HG03045 (cell line): ENCODE results near the gene ACTN4.

Source experiments
- ATAC-seq: cut with Tn5 transposase; IDR thresholded peaks from one replicate; pipeline ENCODE4 v1.9.1; 2021; ENCODE audit warnings: mild to moderate bottlenecking, moderate library complexity; ENCODE audit not compliant: unreplicated experiment

ACTN4 gene

DNA sequence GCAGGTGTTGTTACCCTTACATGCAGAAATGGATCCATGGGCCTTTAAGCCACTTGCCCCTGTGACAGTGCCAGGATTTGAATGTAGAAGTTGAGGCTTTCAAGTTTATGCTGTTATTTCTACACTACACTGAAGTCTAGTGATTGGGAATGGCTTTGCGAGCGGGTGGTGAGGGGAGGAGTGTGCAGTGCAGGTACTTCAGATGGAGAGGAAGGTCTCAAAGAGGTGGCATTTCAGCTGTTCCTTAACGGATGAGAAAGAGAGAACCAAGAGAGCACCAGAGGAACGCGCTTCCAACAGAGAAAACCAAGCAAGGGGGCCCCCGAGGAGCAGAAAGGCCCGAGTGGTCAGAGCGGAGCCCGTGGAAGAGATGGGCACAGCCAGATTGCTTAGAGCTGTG, 13.3 kb downstream of the ACTN4 start:
- ATAC-seq, result no peak

DNA sequence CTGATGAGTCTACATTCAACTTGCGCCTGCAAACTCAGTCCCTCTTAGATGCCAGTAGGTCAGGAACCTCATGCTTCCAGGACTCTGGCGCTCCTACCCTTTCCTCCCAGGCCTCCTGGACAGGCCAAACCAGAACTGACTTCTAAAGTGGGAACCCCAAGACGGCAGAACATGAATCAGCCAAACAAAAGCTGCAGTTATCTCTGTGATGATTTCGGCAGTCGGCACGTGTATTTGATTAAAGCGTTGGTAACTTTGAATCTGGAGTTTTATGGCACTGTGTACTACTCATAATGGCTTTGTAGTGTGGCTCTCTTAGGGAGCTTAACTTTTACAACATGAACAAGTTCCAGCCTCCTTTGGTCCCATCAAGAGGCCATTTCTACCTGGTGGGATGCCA, 13.7 kb downstream of the ACTN4 start:
- ATAC-seq, result no peak

DNA sequence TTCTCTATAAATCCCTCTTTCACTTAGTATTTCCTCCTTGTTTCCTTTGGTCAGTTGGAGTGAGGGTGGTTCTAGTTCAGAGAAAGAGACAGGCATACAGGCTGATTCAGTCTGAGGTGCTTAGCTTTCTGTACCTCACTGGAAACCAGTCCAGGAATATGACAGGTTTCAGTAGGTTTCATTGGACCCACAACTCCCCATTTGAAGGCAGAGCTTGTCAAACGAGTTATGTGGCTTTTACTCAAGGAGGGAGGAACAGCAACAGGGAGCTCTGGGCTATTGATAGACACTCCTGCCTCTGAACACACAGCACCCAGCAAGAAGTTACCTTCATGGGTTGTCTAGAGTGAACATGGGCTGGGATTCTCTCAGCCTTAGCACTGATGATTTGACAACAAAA, 14.5 kb downstream of the ACTN4 start:
- ATAC-seq, result no peak

DNA sequence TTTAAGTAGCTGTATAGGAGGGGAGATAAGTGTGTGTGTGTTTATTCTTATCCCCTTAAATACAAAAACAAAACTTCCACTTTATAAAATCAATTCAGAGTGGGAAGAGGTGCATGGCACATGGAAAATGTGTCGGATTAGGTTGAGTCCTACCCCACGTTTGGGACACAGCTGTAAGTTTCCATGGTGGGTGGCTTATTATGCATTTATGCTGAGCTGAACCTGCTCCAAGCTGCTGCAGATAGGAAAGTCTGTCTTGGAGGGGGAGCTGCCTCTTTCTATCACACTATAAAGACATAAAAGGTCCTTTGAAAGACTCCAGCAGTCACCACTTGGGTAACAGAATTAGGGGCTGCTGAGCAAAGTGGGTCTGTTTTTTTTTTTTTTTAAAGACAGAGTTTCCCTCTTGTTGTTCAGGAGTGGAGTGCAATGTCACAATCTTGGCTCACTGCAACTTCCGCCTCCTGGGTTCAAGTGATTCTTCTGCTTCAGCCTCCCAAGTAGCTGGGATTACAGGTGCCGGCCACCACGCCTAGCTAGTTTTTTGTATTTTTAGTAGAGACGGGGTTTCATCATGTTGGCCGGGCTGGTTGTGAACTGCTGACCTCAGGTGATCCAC, 15.2 kb downstream of the ACTN4 start:
- no peak for ATAC-seq

DNA sequence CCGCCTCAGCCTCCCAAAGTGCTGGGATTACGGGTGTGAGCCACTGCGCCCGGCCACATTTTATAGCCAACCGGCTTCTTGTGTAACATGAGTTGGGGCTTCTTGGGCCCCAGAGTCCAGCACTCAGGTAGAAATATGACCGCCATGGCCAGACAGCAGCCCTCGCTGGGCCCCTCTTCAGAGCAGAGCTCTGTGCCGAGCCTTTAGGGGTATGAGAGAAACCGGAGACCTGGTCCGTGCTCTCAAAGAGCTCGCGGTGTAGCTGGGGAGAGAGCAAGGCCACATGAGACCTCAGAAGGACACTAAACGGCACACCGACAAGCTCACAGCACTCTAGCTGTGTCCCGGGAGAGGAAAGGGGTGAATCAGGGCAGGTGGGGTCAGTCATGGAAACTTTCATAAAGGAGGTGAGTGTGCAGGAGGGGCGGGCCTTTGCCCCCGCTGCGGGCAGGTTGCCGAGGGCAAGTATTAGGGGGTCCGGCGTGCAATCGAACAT, 15.8 kb downstream of the ACTN4 start:
- ATAC-seq, result no peak

DNA sequence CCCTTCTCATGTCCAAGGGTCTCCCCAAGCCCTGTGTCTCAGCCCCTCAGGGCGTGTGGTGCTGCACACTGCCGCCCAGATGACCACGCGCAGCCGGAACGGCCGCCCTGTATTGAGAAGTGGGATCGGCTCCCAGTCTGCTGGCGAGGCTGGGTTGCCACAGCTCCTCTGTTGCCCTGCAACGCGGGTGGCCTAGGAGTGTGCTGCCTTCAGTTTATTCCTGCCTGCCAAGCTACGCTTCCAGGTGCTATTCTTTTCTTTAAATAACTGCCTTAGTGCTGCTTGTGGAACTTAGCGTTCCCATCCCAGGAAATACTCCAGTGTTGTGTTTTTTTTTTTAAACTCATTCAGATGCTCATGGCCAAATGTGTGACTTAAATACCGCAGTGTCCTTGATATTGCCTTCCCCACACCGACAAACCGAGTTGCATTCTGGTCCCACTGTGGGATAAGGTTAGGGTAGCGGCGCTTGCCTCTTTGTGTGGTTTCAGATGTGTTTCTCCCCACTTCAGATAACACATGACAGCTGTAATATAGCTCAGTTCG, 16.6 kb downstream of the ACTN4 start:
- no peak for ATAC-seq

DNA sequence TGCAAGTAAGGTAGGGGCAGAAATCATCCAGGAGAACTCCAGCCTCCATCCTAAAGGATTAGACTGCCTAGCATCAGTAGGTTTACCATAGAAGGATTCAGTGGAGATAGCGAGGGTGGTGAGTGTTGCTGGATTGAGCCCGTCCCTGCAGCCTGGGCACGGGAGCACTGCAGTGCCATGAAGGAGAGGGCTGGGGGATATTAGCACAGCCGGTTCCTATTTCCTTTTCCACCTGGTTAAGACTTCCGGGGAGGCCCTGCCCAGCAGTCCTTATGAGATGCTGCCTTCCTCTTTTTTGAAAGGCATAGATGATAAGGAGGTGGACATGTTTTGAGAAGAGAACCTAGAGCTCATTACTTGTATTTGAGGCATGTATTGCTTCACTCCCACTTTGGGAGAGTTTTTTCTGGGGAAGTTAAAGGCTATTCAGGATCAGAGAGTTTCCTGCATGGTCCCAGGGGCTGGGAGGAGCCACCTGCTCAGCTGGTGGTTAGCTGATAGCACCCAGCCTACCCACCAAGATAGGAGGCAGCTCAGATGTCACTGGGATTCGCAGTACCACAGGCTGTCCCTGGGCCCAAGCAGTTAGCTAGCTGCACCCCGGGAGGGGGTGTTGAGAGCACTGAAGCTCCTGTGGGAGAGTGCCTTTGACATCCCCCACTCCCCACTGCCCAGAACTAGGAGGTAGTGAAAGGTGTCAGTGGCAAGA, 17.2 kb downstream of the ACTN4 start:
- no peak for ATAC-seq

DNA sequence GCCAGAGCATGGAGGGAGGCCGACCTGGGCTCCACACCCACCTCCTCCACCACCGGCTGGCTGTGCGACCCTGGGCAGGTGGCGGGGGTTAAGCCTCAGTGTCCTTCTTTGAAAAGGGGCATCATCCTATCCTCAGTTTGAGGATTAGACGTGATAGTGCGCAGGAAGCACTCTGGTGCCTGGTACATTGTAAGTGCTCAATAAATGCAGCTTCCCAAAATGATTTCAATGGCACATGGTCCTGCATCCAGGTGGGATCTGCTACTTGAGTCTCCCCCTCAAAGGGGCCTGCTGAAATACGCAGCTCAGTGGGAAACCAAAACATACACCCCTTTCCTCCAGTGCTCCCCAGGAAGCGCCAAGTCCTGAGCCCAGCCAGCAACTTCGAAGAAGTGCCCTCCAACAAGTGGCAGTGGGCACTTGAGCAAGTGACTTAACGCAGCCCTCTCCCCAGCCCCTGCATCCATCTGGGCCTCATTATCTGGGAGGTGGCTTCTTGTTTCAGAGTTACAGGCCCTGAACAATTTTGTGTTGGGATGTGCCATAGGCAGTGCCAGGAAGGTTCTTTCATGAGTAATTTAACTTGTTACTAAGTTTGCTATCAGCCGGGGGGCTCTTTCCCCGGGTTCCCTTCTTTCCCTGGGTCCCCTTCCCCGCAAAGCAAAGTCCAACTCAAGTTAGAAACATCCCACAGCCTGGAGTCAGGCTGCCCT, 17.9 kb downstream of the ACTN4 start:
- ATAC-seq, result no peak

DNA sequence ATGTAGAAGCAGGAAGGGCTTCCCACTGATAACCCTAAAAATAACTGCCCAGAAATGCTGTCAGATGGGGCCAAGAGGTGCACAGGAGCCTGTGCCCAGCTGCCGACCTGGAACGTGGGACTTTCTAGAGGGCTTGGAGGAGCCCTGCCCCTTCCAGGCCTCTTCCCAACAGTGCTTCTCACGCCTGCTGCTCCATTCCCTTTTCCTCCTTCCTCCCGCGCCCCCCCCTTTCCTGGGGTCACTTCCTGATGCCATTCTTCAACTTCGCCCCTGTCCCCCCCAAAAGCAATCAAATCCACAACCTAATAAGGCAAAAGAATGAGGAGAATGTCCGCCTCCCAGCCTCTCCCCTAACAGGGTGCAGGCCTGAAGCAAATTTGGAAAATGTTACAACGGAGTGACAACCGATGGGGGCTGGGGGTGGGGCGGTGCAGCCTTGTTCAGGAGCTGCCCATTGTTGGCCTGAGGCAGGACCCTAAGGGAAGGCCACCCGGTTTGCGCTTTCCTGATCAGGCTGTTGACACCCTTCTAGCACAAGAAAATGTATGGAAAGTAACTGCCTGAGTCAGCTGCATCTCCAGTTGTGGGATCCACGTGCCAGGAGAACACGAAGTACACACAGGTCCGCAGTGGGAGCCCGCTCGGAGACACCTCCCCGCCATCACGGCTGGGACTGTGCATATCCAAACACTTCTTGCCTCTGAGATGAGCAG, 18.7 kb downstream of the ACTN4 start:
- no peak for ATAC-seq

DNA sequence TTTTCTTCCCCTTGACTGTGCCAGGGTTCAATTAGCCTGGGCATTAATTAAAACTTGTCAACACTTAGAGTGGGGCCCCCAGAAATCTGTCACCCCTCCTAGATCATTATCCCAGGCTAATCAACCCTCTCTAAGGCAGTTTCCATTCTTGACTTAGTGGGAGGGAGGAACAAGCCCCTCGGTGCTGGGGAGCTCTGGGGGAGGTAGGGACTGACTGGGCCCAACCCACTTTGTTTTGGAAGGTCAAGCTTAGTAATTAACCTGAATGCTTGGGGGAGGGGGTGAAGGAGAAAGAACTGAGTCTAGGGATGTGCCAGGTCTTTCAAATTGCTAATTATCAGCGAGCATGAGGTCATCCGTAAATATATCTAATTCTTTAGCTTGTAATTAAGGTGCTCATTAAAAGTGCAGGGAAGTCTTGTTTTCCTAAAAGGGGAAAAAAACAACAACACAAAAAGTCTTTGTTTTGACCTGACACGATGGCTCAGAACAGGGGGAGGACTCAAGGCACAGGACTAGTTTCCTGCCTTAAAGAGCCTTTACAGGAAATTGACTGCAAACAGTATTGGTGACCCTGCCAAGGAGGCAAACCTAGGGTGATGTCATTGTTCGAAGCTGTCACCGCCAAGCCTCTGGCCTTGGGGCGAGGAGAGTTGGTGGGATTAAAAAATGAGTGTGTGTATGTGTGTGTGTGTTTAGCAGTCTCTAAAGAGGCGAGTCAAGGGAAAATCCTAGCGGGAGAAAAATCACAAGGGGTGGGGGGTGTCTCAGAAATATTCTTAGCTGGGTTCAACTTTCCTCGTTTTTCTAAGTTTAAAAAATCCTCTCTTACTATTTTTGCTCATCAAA, 19.4 kb downstream of the ACTN4 start:
- no peak for ATAC-seq

DNA sequence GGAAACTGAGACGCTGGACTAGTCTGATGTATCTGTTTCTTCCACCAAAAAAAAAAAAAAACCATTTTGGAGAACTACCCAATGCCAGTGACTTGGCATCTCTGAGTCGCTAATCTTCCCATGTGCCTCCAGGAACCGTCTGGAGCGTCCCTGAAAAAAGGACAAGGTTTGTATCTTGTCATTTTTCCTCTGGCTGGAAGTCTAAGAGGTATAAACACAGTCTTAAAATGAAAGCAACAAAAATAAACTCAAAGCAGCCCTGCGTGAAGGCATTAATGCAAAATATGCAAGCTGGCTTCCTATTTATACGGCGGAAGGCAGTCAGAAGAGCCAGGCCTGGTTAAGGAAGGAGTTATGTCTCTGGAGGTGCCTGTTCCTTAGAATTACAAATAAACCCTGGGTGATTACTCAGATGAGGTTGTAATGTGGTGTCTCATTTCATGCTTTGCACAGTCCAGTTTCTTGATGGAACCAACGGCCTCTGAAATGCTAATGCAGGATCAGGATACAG, 20.3 kb downstream of the ACTN4 start:
- ATAC-seq, result no peak

DNA sequence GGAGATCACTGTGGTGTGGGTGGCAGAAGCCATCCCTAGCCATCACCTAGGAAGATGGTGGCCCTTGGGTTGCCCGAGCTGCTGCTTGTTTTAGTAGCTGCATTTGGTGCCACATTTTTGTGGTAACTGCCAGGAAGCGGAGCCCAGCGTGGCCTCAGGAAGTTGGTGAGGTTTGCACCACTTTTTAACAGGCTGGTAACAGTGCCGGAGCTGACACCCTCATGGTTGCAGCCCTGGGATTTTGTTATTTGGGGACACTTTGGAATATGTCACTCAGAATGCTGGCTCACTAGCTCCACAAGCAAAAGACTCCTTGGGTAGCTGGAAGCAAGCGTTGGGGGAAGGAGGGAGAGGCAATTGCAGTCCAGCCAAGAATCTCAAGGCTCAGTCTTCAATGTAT, 22.1 kb downstream of the ACTN4 start:
- no peak for ATAC-seq

DNA sequence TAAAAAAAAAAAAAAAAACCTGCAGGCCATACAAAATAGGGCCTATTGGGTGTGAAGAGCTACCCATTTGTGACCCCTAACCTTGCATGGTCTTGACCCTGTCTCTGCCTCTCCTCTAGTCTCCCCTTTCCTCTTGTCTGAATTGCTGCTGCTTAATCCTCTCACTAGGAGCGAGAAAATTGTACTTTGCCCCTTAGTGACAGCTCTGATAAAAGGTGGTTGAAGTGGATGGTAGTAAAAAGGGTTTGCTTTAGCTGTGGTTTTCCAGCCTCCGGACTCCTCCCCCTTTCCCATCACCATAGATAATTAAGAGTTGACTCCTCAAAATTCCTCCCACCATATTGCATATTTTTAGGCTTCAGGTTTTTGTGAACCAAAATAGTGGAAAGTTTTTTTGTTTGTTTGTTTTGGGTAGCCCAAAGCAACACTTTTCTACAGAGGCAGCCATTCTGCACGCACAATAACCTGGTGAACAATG, 23.5 kb downstream of the ACTN4 start:
- ATAC-seq, result no peak

DNA sequence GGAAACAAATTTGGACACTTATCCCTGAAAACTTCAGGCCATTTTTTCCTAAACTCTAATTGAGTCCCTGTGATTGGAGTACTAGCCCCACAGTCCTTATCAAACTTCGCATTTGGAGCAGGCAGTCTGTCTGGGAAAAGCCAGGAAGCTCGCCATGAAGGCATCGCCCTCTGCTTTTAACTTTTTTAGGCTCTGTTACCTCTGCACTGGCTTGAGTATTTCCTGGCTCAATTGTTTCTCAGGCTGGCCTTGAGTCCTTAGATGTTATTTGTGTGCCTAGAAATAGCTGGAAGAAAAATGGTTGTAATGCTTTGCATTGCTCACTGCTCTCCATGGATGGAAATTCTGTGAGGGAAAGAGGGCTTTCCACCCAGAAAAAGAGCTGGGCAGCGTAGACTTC, 24.2 kb downstream of the ACTN4 start:
- no peak for ATAC-seq

DNA sequence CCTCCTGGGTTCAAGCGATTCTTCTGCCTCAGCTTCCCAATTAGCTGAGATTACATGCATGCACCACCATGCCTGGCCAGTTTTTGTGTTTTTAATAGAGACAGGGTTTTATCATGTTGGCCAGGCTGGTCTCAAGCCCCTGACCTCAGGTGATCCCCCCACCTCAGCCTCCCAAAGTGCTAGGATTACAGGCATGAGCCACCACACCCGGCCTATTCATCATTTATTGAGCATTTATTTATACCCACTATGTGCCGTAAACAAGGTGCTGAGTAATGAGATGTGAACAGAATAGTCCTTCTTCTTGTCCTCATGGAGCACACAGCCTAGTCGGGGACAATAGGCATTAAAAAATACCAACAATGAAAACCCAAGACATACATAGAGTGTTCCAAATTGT, 25.6 kb downstream of the ACTN4 start:
- ATAC-seq, result no peak

DNA sequence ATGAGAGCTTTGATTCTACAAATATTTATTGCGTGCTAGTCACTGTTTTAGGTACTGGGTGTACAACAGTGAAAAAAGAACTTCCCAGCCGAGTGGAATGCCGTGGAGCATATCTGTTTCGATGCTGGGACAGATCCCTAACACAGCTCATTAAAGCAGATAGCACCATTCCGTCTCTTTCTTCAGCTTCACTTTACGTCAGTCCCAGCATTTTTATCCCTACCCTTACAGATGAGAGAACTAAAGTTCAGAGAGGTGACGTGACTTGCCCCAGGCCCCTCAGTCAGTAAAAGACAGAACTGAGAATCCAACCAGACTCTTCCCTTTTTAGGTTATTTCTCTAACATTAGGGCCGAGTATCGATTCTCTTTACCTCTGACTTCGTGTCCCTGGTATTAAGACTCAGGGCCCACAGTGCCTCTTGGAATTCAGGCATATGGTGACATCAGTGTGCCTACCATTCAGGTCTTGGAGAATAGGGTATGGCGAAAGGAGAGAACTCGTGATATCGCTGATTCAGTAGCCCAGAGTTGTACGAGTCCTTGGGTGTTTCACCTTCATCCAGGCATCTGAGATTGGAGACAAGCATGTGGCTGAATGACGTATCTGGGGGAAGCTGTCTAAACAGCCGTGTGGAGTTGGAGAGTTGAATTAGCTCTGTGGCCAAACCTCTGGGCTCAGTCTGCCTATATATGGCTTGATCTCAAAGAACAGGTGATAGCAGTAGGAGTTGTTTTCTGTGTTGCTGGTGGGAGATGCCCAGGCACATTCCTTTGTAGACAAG, 27.1 kb downstream of the ACTN4 start:
- ATAC-seq, result no peak

DNA sequence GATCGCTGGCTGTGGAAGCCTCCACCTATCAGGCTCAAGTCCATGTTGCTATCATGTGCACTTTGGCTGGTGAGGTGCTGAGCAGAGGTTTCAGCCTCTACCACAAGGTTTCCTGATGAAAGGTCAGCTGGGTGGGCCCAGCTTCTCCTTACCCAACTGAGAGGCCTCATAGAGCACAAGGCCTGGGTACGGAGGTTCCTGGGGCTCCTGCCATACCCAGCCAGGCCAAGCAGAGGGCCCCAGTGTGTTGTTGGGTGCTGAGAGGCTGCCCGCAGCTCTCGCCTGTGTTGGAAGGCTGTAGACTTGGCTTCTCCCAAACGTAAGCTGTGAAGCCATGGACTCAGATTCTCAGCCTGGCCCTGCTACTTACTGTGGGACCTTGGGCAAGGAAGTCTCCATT, 28.2 kb downstream of the ACTN4 start:
- no peak for ATAC-seq

DNA sequence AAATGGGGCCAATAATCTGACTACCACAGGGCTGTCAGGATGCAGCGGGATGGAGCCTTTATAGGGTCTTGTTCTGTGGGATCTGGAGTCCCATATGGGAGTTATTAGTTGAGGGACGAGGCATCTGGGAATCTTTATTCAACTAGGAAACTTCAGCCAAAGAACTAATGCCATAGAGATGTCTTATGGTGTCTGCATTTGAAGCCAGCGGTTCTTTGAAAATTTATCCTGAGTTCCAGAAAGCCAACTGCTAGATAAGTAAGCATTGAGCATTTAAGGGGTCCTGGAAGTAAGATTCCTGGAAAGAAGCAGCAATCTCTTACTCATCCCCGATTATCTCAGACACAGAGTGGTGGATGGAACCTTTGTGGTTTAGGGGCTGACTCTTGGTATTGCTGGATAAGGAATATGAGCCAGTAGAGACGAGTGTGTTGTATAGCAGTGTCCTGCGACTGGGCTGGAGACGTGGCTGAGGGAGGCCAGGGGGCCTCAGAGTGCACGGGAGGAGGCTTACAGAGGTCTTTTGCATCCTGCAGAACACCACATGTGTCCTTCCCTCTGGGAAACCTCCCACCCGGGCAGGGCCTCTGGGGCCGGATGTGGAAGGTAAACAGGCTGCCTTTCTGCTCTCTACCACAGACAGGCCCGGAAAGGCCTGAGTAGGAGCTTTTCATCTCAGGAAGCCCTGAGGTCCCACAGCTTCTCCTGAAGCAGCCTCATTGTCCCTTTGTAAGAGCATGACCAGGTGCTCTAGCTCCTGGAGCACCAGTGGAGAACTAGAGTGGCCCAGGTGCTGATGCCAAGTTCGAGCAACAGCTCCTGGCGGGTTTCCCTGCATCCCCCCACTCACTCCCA, 28.8 kb downstream of the ACTN4 start:
- ATAC-seq, result no peak
